ENCODE data around the gene TAMALIN.

TAMALIN gene

DNA sequence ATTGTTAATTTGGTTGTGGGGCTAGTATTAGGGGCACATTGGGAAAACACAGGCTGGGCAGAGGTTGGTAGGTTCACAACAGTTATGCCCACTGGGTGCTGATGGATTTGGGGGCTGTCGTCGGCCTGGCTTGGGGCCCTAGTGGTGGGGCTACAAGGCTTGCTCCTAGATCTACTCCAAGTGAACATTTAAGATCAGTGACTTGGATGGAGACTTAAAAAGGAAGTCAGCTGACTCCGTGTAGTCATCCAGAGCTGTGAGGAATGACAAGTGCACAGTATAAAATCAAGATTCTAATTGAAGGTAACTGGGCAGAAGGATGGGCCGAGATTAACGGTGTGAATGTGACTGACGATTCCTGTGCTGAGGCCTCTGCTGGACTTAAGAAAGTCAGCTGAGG is 31.7 kb downstream of the TAMALIN start:
- no peak for DNase-seq

GRCh38 chr12:52041035-52041434 is 34.3 kb downstream of the TAMALIN start:
- no peak for DNase-seq

- DNase-seq: no peak
These were observed 35.0 kb downstream of the TAMALIN start for GRCh38 chr12:52041695-52042123.

GRCh38 chr12:52042706-52043385 is 36.1 kb downstream of the TAMALIN start:
- DNase-seq: no peak

DNA sequence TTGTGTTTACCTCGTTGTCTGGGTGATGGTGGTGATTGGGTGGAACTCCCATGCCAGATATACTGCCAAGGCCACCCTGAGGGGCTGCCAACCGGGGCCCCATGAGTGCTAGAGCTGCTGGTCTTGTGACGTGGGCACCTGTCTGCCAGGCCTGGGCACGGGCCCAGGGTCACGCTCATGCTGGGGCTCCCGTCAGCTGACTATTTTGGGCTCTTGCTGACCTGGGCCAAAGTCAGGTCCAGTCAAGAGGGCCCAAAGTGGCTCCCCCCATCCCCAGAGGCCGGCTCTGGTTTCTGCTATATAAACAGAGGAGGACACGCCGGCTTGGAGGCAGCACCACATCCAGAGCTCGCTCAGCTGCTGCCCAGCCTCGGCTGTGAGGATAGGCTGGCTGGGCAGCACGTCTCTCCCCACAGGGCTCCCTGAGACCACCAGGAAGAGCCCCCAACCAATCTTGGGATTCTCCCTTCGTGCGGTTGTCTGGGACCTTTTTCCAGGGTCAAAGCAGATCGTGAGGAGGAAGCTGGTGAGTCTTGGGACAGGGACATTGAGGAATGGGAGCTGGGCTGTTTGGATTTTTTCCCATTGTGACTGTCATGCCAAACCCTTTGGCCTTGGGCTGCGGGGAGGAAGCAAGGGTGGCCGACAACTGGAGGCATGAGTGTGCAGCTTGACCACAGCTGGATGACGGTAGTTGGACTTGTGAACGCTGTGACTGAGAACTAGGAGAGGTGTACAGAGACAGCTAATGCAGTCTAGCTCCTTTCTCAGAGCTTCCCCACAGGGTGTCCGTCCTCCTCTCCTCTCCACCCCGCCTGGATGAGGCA is 36.9 kb downstream of the TAMALIN start:
- DNase-seq: no peak

DNA sequence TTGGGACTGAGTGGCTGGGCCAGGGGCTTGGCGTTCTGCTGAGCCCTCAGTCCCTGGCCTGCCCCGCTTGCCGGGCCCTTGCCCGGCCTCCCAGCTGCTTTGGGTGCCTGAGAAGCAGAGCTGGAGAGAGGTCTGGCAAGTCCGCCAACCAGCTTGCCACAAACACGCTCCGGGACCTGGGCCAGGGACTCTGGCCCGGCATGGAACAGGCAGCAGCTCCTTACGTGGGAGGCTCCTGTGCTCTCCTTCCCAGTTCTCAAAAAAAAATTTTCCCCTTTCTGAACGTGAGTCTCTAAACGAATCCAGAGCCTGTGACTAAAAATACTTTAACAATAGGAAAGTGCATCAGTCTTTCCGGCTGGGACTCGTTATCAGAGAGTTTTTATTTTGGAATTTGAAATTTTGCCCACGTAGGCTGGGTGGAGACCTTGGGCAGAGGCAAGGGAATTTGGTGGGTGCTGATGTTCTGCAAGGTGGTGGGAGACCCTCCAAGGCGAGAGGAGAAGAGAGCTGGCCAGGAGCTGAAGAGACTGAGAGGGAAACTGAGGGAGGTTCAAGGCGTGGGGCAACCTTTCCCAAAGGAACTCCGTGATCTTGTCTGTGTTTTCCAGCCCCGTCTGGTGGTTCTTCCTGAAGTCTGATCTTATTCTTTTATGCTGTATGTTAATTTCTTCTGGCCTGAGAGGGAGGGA is 37.7 kb downstream of the TAMALIN start:
- DNase-seq: no peak

DNA sequence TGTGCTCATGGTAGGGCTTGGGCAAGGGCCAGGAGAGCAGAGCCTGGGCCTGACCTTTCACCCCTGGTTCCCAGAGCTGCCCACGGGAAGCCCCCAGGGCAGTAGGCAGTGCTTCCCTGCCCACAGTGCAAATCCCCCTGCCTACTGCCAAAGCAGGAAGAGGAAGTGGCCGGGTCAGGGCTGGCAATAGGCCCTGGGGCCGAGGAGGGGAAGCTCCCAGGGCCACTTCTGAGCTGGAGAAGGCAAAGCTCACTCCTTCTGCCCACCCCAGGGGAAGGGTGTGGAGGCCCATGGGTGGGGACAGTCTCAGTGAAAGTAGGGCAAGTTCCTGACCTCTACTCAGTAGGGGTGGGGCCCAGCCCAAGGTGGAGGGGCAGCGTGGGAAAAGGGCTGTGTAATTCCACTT is 39.1 kb downstream of the TAMALIN start:
- DNase-seq: no peak

GRCh38 chr12:52046859-52047258 is 40.1 kb downstream of the TAMALIN start:
- no peak for DNase-seq

- no peak for DNase-seq
These were observed 42.5 kb downstream of the TAMALIN start for GRCh38 chr12:52049286-52049685.

GRCh38 chr12:52049688-52050087 is 42.9 kb downstream of the TAMALIN start:
- DNase-seq: no peak

GRCh38 chr12:52050116-52050757 is 43.5 kb downstream of the TAMALIN start:
- no peak for DNase-seq

DNA sequence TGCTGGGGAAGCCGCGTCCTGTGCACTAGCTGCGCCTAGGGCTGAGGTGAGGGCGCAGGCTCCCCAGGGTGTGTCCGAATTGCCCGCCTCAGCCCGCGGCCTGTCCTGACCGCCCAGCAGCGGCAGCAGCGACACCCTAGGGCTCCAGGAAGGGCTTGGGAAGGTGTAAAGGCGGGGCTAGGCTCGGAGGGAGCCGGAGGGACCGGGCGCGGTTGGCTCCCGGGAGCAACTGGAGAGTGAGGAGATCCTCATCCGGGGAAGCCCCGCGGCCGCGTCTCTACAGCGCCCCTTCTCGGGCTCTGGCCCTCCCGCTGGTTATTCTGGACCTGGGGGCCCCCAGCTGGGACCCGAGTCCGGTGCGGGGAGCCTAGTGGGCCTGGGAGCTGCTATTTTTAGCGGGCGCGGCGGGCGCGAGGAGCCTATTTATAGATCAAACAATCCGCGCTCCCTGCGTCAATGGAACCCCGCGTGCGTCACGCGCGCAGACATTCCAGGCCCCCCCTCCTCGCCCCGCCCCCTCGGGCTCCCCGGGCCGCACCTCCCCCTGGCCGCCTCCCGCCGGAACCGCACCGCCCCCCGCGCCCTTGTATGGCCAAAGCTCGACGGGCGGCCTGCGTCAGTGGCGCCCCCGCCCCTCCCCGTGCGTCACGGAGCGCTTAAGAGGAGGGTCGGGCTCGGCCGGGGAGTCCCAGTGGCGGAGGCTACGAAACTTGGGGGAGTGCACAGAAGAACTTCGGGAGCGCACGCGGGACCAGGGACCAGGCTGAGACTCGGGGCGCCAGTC is 44.2 kb downstream of the TAMALIN start, which contains the start of gene NR4A1:
Gene NR4A1 (plus strand): TSS at position 685 of the 784 bp plus-strand sequence. CDS start 2,887 bp downstream, outside the sequence.
- DNase-seq: peak; percentile 88

DNA sequence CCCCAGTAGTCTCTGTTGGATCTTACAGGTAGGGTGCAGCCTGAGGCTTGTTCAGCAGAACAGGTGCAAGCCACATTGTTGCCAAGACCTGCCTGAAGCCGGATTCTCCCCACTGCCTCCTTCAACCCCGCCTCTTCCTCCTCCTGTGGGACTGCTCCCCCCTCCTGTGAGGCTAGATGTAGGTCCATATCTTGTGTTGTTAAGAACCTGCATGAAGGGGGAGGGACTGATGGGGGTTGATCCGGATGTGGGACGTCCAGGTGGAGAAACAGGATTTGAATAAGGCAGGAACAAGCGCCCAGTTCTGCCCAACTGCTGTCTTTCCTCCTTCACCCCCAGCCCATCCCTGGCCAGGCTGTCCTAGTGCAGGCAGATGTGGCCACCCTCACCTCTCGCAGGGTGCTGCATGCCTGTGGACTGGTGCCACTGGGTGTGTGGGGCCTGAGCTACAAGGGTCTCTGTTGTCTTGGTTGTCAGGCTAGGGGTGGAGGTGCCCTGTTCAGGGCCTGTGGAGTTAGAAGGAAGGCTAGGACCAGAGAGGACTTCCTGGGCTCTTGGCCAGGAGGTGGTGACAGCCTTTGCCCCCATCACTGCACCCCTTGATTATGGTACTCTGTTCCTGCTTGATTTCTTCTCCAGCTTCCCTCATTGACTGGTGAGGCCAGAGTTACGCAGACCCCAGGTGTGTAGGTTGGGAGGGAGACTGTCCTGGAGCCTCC is 45.9 kb downstream of the TAMALIN start:
- no peak for DNase-seq

DNA sequence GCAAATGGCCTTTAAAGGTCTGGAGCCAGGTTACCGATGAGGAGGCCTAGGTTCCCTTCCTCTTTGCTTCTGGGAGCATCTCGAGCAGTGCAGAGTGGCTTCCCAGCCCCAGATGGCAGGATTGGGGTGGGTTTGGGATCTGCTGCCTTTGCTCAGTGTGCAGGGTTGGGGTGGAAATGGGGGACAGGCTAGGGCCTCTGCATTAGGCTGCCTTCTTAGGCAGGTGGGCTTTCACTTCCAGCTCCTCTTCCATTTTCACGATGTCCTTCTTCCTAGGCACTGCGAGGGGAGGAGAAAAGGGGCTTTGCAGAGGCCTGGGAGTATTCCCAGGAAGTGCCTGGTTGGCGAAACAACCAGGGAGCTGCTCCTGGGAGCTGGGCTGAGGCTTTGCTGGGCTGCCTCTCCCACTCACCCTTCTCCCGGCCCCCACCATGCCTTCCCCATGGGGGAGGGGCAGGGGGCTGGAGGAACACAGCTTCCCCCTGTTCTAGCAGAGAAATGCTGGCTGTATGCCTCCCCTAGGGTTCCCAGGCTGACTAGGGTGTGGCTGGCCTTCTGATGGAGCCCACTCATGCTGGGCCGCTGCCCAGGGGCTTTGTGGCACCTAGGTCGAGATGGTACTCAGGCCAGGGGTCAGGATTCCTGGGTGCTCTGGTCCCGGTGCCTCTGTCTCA is 46.9 kb downstream of the TAMALIN start:
- no peak for DNase-seq

DNA sequence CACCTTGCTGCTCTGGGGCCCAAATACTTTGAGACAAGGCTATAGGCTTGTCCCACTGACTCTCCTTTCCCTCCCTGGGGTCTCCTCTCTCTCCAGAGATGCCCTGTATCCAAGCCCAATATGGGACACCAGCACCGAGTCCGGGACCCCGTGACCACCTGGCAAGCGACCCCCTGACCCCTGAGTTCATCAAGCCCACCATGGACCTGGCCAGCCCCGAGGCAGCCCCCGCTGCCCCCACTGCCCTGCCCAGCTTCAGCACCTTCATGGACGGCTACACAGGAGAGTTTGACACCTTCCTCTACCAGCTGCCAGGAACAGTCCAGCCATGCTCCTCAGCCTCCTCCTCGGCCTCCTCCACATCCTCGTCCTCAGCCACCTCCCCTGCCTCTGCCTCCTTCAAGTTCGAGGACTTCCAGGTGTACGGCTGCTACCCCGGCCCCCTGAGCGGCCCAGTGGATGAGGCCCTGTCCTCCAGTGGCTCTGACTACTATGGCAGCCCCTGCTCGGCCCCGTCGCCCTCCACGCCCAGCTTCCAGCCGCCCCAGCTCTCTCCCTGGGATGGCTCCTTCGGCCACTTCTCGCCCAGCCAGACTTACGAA is 47.6 kb downstream of the TAMALIN start:
- DNase-seq: no peak

- no peak for DNase-seq
These were observed 48.3 kb downstream of the TAMALIN start for GRCh38 chr12:52054833-52055730.

- no peak for DNase-seq
These were observed 49.3 kb downstream of the TAMALIN start for GRCh38 chr12:52055731-52056711.

All from GOT3 (cell line).